HG03342 (cell line): ENCODE results near the gene GLTP.
"Not testable (repeated sequence)": the region's sequence is repeated elsewhere in the genome, so short reads cannot be mapped to it uniquely, and the experiment has no call there.

Experiments used
- ATAC-seq: cut with Tn5 transposase; IDR thresholded peaks from one replicate; pipeline ENCODE4 v1.9.1; 2021; ENCODE audit warnings: mild to moderate bottlenecking, moderate library complexity; ENCODE audit not compliant: unreplicated experiment

The GLTP gene

GRCh38 chr12:109905301-109905700 lies 25.0 kb upstream of the GLTP start:
- no peak for ATAC-seq

GRCh38 chr12:109902891-109903418 lies 22.6 kb upstream of the GLTP start:
- no peak for ATAC-seq

GRCh38 chr12:109900752-109901580 lies 20.6 kb upstream of the GLTP start:
- ATAC-seq = peak; percentile 28

GRCh38 chr12:109899783-109900751 lies 19.7 kb upstream of the GLTP start, which contains the start of gene TCHP:
TCHP (plus strand) TSS chr12:109900274; CDS start chr12:109903027, 2,753 bp downstream.
- ATAC-seq = peak; percentile 62

GRCh38 chr12:109899345-109899744 lies 19.0 kb upstream of the GLTP start:
- not testable (repeated sequence) for ATAC-seq

- ATAC-seq = no peak
These were observed 16.7 kb upstream of the GLTP start for GRCh38 chr12:109897029-109897428.

GRCh38 chr12:109896188-109896587 lies 15.8 kb upstream of the GLTP start:
- ATAC-seq = no peak

- no peak for ATAC-seq
These were observed 14.6 kb upstream of the GLTP start for GRCh38 chr12:109894939-109895338.

GRCh38 chr12:109893261-109893995 lies 13.1 kb upstream of the GLTP start:
- ATAC-seq = no peak

- peak; percentile 61 for ATAC-seq
These were observed 12.4 kb upstream of the GLTP start for GRCh38 chr12:109892748-109893147.

GRCh38 chr12:109892165-109892715 lies 11.9 kb upstream of the GLTP start:
- no peak for ATAC-seq

- not testable (repeated sequence) for ATAC-seq
These were observed 11.4 kb upstream of the GLTP start for GRCh38 chr12:109891731-109892130.

GRCh38 chr12:109890620-109891170 lies 10.4 kb upstream of the GLTP start:
- no peak for ATAC-seq

- ATAC-seq = no peak
These were observed 8.1 kb upstream of the GLTP start for GRCh38 chr12:109888179-109889020.

GRCh38 chr12:109885616-109886015 lies 5.3 kb upstream of the GLTP start:
- ATAC-seq = no peak

GRCh38 chr12:109883461-109883860 lies 3.1 kb upstream of the GLTP start:
- ATAC-seq = no peak

GRCh38 chr12:109881752-109882151 lies 1.4 kb upstream of the GLTP start:
- ATAC-seq = no peak

- no peak for ATAC-seq
These were observed 597 bp upstream of the GLTP start for GRCh38 chr12:109880938-109881337.
